Activated B cell treated with CpG ODN at 0.5 μM for 24 hours (primary cell): ENCODE results near the gene COL5A1. TPM values are rescaled to one million over a fixed set of nuclear protein-coding genes. Genes with fewer than 3 reads are reported as not detected.

Source experiments
- ATAC-seq: fragments of 200-7000 bp; cut with Tn5 transposase; one replicate; pipeline ENCODE4 v1.10.0; 2021; ENCODE audit warnings: low read depth, mild to moderate bottlenecking, moderate library complexity
- CTCF ChIA-PET: fragments of 350-600 bp; sonication (Branson Sonifier 250); formaldehyde crosslinking; loops from one replicate; lab custom pipeline; 2021; ENCODE audit warnings: antibody characterized with exemption; lab: Charles Lee
- POLR2A ChIA-PET: fragments of 350-600 bp; sonication (Branson Sonifier 250); formaldehyde crosslinking; loops from one replicate; lab custom pipeline; 2021; ENCODE audit warnings: antibody characterized with exemption; lab: Charles Lee
- DNase-seq: peaks from one replicate; pipeline ENCODE4 v3.0.0; 2022
- H3K27ac Mint-ChIP-seq: one replicate; pipeline ENCODE4 v1.8.0; 2020; ENCODE audit warnings: mixed read lengths
- H3K27me3 Mint-ChIP-seq: one replicate; pipeline ENCODE4 v1.8.0; 2021; ENCODE audit warnings: mixed read lengths
- H3K36me3 Mint-ChIP-seq: one replicate; pipeline ENCODE4 v1.8.0; 2021; ENCODE audit warnings: low read depth, mixed read lengths
- H3K4me1 Mint-ChIP-seq: one replicate; pipeline ENCODE4 v1.8.0; 2021; ENCODE audit warnings: mixed read lengths
- H3K4me3 Mint-ChIP-seq: one replicate; pipeline ENCODE4 v1.8.0; 2020; ENCODE audit warnings: mild to moderate bottlenecking, mixed read lengths
- H3K9me3 Mint-ChIP-seq: one replicate; pipeline ENCODE4 v1.8.0; 2020; ENCODE audit warnings: mixed read lengths
- intact Hi-C: fragments of 100-400 bp; cut with micrococcal nuclease; formaldehyde crosslinking; loops from one replicate; pipeline ENCODE4 v1.15.1; 2024
- total RNA-seq: library from RNA; stranded (reverse); gene quantifications from 2 replicates; pipeline ENCODE4 v1.2.3, GENCODE V29; 2022
- TF ChIP-seq, protein P1 (sequence below): fragments of 200-600 bp; IDR thresholded peaks from one replicate; pipeline ENCODE4 v1.8.0; 2022; ENCODE audit warnings: antibody characterized with exemption, mild to moderate bottlenecking

Gene COL5A1
- total RNA-seq, 1 donor from 2014 or later, result 0.02 TPM

DNA sequence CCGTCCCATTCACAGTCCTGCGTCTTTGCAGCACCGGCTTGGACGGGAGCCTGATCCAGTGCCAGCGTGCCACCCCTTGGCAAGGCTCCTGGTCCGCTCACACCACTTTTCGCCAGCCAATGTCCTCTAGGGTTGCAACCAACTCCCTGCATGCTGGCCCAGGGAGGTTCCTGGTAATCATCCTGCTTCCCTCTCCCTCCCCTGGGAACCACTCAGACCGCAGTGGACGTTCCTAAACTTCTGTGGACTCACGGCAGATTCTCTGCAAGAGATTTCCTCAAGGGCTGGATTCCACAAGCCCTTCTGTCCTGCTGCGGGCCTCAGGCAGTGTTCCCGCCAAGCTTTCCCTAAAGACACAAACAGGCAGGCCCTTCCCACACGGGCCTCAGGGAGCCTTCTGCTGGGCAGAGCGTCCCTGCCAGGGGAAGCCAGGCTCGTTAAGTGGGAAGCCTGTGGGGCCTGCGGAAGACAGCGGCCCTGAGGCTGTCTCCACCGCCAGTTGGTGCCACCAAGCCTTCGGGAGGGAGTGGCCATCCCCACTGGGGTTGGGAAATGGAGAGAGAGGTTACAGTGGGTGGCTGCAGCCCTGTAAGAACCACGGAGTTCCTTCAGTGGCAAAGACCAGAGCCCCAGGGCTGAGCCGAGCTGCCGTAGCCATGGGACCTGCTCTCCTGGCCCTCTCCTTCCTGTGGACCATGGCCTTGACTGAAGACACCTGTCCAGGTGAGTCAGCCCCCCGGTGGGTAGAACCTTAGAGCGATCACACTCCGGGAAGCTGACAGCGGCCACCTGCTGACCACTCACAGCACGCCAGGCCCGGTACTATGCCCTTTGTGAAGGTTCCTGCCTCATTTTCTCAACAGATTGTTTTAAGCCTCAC lies 222.6 kb downstream of the COL5A1 start:
- Mint-ChIP-seq H3K36me3 (no peaks in the 10 kb centered on the region), H3K27me3 (peaks cover 4% of the 10 kb centered on the region), H3K4me3 (no peak overlapping the region), H3K9me3 (peaks cover 3% of the 10 kb centered on the region), H3K4me1 (peaks cover 7% of the 10 kb centered on the region), H3K27ac (no peak overlapping the region)
- TF ChIP-seq, protein P1, sequence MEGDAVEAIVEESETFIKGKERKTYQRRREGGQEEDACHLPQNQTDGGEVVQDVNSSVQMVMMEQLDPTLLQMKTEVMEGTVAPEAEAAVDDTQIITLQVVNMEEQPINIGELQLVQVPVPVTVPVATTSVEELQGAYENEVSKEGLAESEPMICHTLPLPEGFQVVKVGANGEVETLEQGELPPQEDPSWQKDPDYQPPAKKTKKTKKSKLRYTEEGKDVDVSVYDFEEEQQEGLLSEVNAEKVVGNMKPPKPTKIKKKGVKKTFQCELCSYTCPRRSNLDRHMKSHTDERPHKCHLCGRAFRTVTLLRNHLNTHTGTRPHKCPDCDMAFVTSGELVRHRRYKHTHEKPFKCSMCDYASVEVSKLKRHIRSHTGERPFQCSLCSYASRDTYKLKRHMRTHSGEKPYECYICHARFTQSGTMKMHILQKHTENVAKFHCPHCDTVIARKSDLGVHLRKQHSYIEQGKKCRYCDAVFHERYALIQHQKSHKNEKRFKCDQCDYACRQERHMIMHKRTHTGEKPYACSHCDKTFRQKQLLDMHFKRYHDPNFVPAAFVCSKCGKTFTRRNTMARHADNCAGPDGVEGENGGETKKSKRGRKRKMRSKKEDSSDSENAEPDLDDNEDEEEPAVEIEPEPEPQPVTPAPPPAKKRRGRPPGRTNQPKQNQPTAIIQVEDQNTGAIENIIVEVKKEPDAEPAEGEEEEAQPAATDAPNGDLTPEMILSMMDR, result no peak
- CTCF ChIA-PET, result no interaction called here
- POLR2A ChIA-PET, result no interaction called here
- no peak for ATAC-seq
- no peak for DNase-seq
- intact Hi-C loops, result no loop called here

DNA sequence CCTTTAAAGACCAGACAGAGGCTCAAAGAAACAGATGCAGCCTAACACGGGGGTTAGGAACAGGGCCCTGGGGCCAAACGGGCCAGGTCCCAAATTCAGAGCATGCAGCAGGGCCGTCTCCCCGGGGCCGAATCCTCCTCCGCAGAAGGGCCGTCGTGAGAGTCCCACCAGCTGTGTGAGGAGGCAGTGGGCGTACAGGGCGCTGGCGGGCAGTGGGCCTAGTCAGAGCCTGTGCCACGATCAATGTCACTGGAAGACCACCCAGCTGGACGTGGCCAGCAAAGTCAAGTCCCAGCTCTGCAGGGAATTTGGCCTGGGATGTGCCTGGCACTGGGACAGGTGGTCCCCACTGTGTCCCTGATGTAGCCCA lies 223.2 kb downstream of the COL5A1 start:
- peaks cover 6% of the 10 kb centered on the region for H3K27me3 Mint-ChIP-seq
- H3K36me3 Mint-ChIP-seq, result no peaks in the 10 kb centered on the region
- CTCF ChIA-PET, result no interaction called here
- peaks cover 12% of the 10 kb centered on the region for H3K4me1 Mint-ChIP-seq
- intact Hi-C loops, result no loop called here
- H3K27ac Mint-ChIP-seq, result no peak overlapping the region
- POLR2A ChIA-PET, result no interaction called here
- H3K4me3 Mint-ChIP-seq, result no peak overlapping the region
- H3K9me3 Mint-ChIP-seq, result peaks cover 3% of the 10 kb centered on the region
- DNase-seq, result no peak
- TF ChIP-seq, protein P1, result no peak
- ATAC-seq, result no peak

DNA sequence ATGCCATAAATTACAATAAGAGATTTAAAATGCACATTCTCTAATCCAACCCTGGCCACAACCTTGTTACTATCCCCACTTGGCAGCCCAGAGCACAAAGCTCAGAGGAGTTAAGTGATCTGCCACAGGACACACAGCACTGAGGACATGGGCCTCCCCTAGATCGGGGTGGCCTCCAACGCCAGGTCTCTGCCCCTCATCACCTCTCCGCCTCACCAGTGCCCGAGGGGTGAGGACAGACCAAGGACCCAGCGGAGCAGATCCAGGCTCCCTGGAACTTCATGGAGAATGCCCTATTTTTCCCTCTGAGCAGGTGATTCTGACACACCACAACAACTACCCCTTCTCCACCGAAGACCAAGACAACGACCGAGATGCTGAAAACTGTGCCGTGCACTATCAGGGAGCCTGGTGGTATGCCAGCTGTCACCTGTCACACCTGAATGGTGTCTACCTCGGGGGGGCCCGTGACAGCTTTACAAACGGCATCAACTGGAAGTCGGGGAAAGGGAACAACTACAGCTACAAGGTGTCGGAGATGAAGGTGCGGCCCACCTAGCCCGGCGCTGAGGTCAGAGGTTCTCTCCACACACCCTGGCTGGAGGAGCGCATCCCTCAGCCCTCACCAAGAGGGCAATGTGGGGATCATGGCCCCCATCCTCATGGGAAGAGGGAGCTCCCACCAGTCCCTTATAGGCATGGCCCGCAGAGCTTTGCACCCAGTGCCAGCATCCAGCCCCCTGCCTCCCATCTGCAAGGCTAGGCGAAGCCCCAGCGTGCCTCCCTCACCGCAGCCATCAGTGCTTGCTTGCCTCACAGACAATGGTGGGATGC lies 226.5 kb downstream of the COL5A1 start:
- DNase-seq (no peak), ATAC-seq (no peak)
- CTCF ChIA-PET, result no interaction called here
- Mint-ChIP-seq H3K36me3 (no peaks in the 10 kb centered on the region), H3K4me3 (no peak overlapping the region), H3K9me3 (peaks cover 7% of the 10 kb centered on the region), H3K27me3 (peaks cover 6% of the 10 kb centered on the region), H3K4me1 (peaks cover 19% of the 10 kb centered on the region), H3K27ac (no peak overlapping the region)
- POLR2A ChIA-PET, result no interaction called here
- intact Hi-C loops, result no loop called here
- TF ChIP-seq, protein P1, result no peak

DNA sequence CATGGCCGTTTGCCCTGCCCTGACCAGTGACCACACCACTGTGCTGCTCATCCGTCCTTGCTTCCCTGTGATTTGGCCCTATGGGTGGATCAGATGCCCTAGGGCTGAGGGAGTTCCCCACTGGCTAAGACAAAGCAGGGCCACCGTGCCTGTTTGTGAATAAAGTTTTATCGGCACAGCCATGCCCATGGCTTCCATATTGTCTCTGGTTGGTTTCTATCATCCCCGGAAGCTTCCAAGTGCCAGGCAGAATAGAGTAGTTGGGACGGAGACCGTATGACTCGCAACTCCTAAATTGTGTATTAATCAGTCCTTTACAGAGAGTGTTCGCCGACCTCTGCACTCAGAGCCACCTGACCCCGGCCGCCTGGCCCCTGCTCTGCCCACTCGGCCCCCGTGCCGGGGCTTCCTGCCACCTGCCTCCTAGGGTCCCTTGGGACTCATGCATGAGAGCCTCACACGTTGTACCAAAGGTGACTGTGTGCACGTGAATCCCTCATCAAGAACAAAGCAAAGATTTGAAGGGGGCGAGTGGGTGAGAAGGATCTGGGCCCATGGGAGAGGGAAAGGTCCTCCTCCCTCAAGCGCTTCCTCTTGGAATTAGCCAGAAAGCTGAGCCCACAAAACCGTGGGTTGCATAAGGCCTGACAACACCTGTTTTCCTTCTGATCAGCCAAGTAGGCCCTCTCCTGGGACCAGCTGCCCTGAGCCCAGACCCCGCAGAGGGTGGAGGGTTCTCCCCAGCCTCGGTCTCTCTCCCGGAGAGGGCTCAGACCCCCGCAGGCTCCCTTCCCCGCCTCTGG lies 227.3 kb downstream of the COL5A1 start:
- no peak overlapping the region for H3K27ac Mint-ChIP-seq
- H3K27me3 Mint-ChIP-seq, result peaks cover 6% of the 10 kb centered on the region
- peaks cover 19% of the 10 kb centered on the region for H3K4me1 Mint-ChIP-seq
- no peak overlapping the region for H3K4me3 Mint-ChIP-seq
- H3K9me3 Mint-ChIP-seq, result peaks cover 7% of the 10 kb centered on the region
- TF ChIP-seq, protein P1, result no peak
- ATAC-seq, result no peak
- no peak for DNase-seq
- intact Hi-C loops, result no loop called here
- ChIA-PET CTCF (no interaction called here), POLR2A (no interaction called here)
- H3K36me3 Mint-ChIP-seq, result no peaks in the 10 kb centered on the region
